ENCODE results near the gene DPYD. TPM values are rescaled to one million over a fixed set of nuclear protein-coding genes. Genes with fewer than 3 reads are reported as not detected.

Gene DPYD
- total RNA-seq, 1 donor from 2014 or later: 37.5 TPM

- DNase-seq (ENCODE audit: low read depth): no peak
Measured at GRCh38 chr1:97092824-97093223, 828.0 kb downstream of the DPYD start.

DNA sequence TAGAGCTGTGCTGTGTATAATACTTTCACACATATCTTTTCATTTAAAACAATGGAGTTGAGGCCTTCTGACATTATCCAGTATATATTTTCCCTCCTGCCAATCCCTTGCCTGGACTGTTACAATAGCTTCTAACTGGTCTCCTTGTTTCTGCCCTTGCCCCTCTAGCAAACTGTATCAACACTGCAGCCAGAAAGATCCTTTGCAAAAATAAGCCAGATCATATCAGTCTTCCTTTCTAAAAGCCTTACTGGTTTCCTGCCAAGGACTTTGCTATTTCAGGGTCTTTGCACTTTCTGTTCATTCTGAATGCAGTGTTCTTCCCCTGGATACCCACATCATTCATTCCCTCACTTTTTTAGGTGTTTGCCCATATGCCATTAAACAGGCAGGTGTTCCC lies 829.2 kb downstream of the DPYD start:
- no peak for DNase-seq (ENCODE audit: low read depth)

DNA sequence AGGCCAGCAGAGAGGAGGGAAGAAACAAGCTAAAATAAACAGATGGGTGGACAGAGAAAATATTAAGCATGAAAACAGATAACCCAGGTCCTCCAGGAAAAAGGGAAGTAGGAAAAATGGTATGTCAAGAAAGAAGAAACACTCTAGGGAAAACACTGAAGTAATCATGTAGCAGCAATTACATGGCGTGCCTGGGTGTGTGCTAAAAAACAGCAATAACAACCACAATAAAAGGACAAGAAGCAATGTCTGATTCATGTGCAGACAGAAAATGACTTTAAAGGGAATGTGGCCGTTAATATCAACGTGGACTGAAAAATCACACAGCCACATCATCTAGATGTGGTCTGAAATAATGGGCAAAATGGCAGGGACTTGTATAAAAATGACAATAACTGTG lies 829.6 kb downstream of the DPYD start:
- no peak for DNase-seq (ENCODE audit: low read depth)

DNA sequence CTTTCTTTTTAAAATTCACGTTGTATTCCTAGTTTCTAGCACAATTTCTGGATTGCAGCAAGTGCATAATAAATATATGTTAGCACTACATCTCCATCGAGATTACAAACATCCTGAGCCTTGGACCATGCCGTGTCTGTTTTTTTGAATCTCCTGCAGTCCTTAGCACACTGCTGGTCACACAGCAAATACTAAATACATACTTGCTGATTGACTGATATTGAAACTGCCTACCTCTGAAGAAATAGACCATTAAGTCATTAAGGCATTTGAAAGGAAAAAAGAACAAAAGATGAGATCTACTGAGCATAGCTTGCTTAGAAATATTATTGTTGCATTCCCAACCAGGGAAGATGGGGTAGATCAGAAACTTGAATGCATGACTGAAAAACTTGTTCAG lies 830.1 kb downstream of the DPYD start:
- DNase-seq (ENCODE audit: low read depth): no peak

- no peak for DNase-seq (ENCODE audit: low read depth)
Measured at GRCh38 chr1:97089173-97089572, 831.7 kb downstream of the DPYD start.

GRCh38 chr1:97088391-97088790 lies 832.4 kb downstream of the DPYD start:
- no peak for DNase-seq (ENCODE audit: low read depth)

- no peak for DNase-seq (ENCODE audit: low read depth)
Measured at GRCh38 chr1:97084546-97084945, 836.3 kb downstream of the DPYD start.

DNA sequence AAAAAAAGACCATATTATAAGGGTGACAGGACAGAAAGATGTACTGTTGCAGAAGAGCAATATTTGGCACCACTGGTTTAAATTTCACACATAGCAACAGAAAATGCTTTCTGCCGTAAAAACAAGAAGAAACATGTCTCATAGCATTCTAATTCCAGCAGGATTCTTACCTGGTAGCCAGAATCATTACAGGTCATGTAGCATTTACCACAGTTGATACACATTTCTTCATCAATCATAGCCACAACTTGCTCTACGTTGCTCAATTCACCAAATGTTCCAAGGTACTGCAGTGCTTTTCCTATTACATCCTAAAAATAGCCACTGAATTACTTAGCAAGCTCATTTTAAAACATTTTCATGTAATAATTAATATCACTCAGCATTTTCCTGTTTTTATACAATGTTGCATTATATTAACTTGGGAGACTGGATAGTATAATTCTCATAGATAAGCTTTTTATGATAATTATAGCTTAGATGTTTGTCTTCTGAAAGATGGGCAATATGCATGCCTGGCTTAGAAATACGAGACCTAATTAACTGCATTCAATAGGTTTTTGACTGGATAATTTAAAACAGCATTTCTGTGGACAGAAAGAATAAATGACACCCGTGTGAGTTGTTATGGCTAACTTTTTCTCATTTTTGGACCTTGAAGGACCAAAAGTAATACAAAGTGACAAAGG lies 838.5 kb downstream of the DPYD start:
- DNase-seq (ENCODE audit: low read depth): no peak

DNA sequence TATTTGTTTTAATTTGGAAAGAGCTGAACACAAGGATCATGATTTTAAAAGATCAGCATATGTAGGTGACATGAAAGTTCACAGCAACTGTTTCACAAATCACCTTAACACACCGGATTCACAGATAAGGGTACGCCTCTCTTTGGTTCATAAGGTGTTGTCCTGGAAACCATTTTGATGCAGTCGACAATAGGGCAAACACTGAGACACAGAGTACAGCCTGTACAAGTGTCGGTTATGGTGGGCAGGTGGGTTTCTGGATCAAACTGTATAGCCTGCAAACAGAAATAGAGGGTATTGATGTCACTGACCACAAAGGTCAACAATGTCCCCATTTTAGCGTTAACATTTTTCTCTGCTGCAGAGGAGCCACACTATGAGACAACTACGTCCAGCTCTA lies 842.0 kb downstream of the DPYD start:
- DNase-seq (ENCODE audit: low read depth): no peak

GRCh38 chr1:97077221-97077620 lies 843.6 kb downstream of the DPYD start:
- no peak for DNase-seq (ENCODE audit: low read depth)

DNA sequence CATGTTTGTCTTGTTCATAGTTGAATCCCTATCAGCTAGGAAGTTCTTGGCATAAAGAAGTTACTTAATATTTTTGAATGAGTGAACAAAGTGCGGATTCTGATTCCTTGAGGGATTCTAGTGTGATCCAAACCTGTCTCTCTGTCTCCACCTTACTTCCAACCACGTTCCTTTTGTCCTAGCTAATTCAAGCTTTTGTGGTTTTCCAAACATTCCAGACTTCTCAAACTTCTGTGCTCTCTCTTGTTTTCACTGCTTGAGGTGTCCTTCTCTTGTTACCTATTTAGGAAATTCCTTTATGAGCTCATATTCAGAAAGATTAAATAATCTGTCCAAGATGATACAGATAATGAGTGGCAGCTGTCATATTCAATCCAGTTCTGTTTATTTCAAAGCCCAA lies 846.1 kb downstream of the DPYD start:
- peak; percentile 6 for DNase-seq (ENCODE audit: low read depth)

DNA sequence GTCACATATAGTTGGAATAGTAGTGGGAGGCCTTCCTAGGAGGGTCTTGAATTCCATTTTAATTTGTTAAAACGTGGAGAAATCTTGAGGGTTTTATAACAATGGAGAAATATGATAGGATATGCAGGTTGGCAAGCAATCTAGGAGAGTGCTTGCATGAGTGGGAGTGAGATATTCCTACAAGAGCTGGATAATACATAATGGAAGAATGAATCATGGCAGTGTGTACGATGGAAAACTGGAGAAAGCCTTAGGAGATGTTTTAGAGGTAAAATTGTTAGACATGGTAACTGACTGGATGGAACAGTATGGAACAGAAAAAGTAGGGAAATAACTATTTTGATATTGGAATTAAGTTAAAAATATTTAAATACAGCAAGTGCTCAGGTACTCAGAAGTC lies 846.9 kb downstream of the DPYD start:
- no peak for DNase-seq (ENCODE audit: low read depth)

GRCh38 chr1:97073169-97073568 lies 847.7 kb downstream of the DPYD start:
- DNase-seq (ENCODE audit: low read depth): no peak

- DNase-seq (ENCODE audit: low read depth): no peak
Measured at GRCh38 chr1:97071173-97071572, 849.7 kb downstream of the DPYD start.

DNA sequence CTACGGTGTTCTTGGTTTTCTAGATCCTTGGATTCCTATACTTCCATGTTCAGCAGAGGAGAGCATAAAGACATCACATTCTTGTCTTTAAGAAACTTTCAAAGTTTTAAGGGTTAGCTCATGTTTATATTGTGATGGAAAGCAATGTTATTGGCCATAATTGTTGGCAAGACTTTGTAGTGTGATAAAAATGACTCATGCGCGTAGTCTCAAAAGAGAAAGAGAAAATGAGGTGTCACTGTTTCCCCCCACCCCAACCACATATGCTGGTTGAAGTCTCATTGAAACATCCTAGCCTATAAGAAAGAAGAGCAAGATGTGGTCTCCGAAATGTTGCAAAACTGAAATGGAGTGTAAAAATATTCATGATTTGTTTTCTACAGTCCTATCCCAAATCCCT lies 850.5 kb downstream of the DPYD start:
- no peak for DNase-seq (ENCODE audit: low read depth)

GRCh38 chr1:97069312-97069711 lies 851.5 kb downstream of the DPYD start:
- no peak for DNase-seq (ENCODE audit: low read depth)

DNA sequence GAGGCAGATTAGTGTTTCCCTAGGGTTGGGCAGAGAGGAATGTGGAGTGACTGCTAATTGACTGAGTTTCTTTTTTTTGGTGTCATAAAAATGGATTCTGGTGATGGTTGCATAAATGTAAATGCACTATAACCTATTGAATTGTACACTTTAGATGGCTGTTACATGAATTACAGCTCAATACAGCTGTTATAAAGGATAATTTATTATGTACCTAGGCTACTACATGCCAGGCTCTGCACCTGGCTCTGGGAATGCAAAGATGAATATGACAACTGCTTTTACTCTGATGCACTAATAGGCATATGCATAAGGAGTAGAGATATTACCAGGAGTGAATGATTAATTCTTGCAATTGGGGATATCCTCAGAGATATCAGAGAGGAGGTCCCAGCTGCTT lies 854.0 kb downstream of the DPYD start:
- DNase-seq (ENCODE audit: low read depth): no peak

GRCh38 chr1:97063532-97063931 lies 857.3 kb downstream of the DPYD start:
- no peak for DNase-seq (ENCODE audit: low read depth)

DNA sequence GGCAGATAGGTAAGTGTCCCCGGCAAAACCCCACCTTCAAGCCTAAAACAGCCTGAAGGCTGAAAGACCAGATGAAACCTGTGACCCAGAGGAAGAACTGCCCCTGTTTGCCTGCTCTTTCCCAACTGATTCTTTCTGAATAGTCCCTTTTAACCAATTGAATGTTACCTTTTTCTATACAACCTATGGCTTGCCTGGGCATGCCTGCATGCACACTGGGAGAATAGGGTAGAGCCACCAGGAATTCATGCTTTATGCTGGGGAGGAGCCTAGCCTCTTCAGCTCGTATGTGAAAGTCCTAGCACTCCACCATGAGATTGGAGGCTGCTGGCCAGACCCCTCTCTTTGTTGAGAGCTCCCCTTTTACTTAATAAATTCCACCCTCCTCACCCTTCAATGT lies 859.2 kb downstream of the DPYD start:
- DNase-seq (ENCODE audit: low read depth): no peak

DNA sequence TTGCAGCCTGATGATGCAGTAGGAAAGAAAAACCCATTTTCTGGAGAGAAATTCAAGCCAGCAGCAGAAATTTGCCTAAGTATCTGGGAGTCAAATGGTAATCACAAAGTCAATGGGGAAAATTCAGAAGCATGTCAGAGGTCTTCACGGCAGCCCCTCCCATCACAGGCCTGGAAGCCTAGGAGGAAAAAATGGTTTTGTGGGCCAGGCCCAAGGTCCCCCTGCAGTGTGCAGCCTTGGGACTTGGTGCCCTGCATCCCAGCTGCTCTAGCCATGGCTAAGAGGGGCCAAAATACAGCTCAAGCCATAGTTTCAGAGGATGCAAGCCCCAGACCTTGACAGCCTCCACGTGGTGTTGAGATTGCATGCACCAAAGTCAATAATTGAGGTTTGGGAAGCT lies 864.4 kb downstream of the DPYD start:
- DNase-seq (ENCODE audit: low read depth): no peak

DNA sequence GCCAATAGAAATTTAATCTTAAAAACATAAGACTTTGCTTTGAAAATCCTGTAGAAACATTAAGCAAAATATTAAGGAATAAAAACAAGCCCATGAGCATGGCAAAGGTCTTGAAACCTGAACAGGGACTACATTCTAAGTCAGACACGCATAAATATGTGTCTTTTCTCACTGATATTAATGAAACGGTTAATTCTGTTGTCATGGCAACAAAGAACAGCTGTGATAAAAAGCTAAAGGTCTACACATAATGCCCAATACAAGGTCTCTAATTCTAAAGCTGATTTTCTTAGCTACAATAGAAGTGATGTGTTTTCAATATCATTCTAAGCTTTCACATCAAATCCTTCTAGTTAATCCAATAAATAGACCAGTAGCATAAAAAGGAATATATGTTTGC lies 867.6 kb downstream of the DPYD start:
- no peak for DNase-seq (ENCODE audit: low read depth)

- no peak for DNase-seq (ENCODE audit: low read depth)
Measured at GRCh38 chr1:97051823-97052222, 869.0 kb downstream of the DPYD start.

- peak; percentile 31 for DNase-seq (ENCODE audit: low read depth)
Measured at GRCh38 chr1:97050506-97050905, 870.3 kb downstream of the DPYD start.

DNA sequence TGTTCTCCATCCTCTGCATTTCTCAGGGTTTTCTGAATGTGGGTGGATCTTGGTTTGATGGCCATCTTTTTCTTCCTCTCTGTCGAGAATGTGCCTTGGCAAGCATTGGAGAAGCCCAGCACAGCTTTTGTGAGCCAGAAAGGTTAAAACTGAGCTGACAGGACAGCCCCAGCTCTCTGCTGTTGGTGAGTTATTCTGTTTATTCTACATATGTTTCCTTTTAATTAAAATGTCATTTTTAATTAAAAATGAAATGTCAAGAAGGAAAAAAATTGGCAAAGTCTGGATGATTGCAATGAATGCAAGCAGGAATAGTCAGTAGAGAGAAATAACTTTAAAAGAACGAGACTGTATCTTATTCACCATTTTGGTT lies 873.4 kb downstream of the DPYD start:
- no peak for DNase-seq (ENCODE audit: low read depth)

All from renal cortical epithelial cell (primary cell).